Endothelial cell of umbilical vein (primary cell): Measurements from ENCODE around the gene ABCA1. TPM values are rescaled to one million over a fixed set of nuclear protein-coding genes. Genes with fewer than 3 reads are reported as not detected.

Experiments used
- BruUV-seq: library from RNA; stranded (reverse); fragments of 400-500 nt; replicated peaks from 2 replicates; lab custom pipeline; 2021; lab: Mats Ljungman, UMichigan
- CTCF ChIA-PET: fragments of 300-600, 350-600 bp; sonication (Branson Sonifier 250); formaldehyde crosslinking; loops from one replicate; lab custom pipeline; 2021; ENCODE audit warnings: antibody characterized with exemption, inconsistent platforms; lab: Charles Lee
- POLR2A ChIA-PET: fragments of 300-600, 350-600 bp; sonication (Branson Sonifier 250); formaldehyde crosslinking; loops from one replicate; lab custom pipeline; 2021; ENCODE audit warnings: antibody characterized with exemption, inconsistent platforms; lab: Charles Lee
- DNase-seq: peaks from one replicate; pipeline ENCODE4 v3.0.0-alpha.2; 2011; ENCODE audit warnings: low read depth, low spot score
- FAIRE-seq: peaks from 2 replicates; lab custom pipeline; 2011; peaks lifted over from hg19 to GRCh38; lab: Jason Lieb, UNC
- H2AFZ ChIP-seq: 2 replicates; pipeline ENCODE4 v1.6.0; 2012; ENCODE audit warnings: low read depth, low read length, control low read depth, inconsistent platforms
- H3K27ac ChIP-seq: 2 replicates; pipeline ENCODE4 v1.5.1; 2011; ENCODE audit warnings: low read depth, mild to moderate bottlenecking, control low read depth, low read length, moderate library complexity; ENCODE audit not compliant: insufficient read depth
- H3K27me3 ChIP-seq, 2 experiments: 2 replicates each; pipeline versions ENCODE4 v1.6.0 to v1.6.1; 2011; ENCODE audit warnings: low read length in 2 of 2, mixed read lengths in 1 of 2; ENCODE audit not compliant: control insufficient read depth in 2 of 2, insufficient read depth in 2 of 2
- H3K36me3 ChIP-seq, 2 experiments: 2 replicates in 1 of 2; 3 replicates in 1 of 2; pipeline ENCODE4 v1.5.1; 2011; ENCODE audit warnings: low read length in 2 of 2, mild to moderate bottlenecking in 1 of 2, moderate library complexity in 1 of 2; ENCODE audit not compliant: control insufficient read depth in 2 of 2, insufficient read depth in 2 of 2; ENCODE audit errors: extremely low read depth in 1 of 2
- H3K4me1 ChIP-seq: 3 replicates; pipeline ENCODE4 v1.5.1; 2011; ENCODE audit warnings: mild to moderate bottlenecking, low read length; ENCODE audit not compliant: control insufficient read depth, insufficient read depth; ENCODE audit errors: extremely low read depth
- H3K4me2 ChIP-seq: 2 replicates; pipeline ENCODE4 v1.6.1; 2011; ENCODE audit warnings: low read length, control low read depth, mixed read lengths; ENCODE audit not compliant: insufficient read depth
- H3K4me3 ChIP-seq, 3 experiments: fragments of 200-600 bp in 1 of 3; sonication (generic), shearing (Covaris generic) in 1 of 3; replicated peaks in 1 of 3; 2 replicates each; pipeline ENCODE4 v1.5.1; 2011 to 2016; ENCODE audit warnings: control low read depth in 3 of 3, low read length in 3 of 3, mild to moderate bottlenecking in 2 of 3, inconsistent platforms in 1 of 3, low read depth in 1 of 3, moderate library complexity in 1 of 3; ENCODE audit not compliant: insufficient read depth in 1 of 3
- H3K79me2 ChIP-seq: 2 replicates; pipeline ENCODE4 v1.6.0; 2012; ENCODE audit warnings: low read length, inconsistent platforms; ENCODE audit not compliant: control insufficient read depth, insufficient read depth
- H3K9ac ChIP-seq: replicated peaks from 2 replicates; pipeline ENCODE3; 2011; ENCODE audit warnings: low read length, control low read depth; ENCODE audit not compliant: insufficient read depth; ENCODE audit errors: extremely low read depth
- H3K9me1 ChIP-seq: replicated peaks from 3 replicates; pipeline ENCODE4 v1.6.0; 2011; ENCODE audit warnings: mild to moderate bottlenecking, low read length; ENCODE audit not compliant: control insufficient read depth, insufficient read depth; ENCODE audit errors: extremely low read depth
- H3K9me3 ChIP-seq: replicated peaks from 2 replicates; pipeline ENCODE4 v1.5.1; 2012; ENCODE audit warnings: low read length, inconsistent platforms; ENCODE audit not compliant: control insufficient read depth, insufficient read depth
- H4K20me1 ChIP-seq: replicated peaks from 2 replicates; pipeline ENCODE3; 2011; ENCODE audit warnings: mild to moderate bottlenecking, low read length; ENCODE audit not compliant: control insufficient read depth, insufficient read depth; ENCODE audit errors: extremely low read depth
- CTCF ChIP-seq, 2 donors: IDR thresholded peaks; 1 replicate in 1 of 2; 2 replicates in 1 of 2; pipeline ENCODE4 v1.5.1; 2011; ENCODE audit warnings: low read length in 2 of 2, mild to moderate bottlenecking in 2 of 2, moderate library complexity in 2 of 2, control low read depth in 1 of 2, inconsistent platforms in 1 of 2, low read depth in 1 of 2; ENCODE audit not compliant: insufficient read depth in 1 of 2; ENCODE audit errors: extremely low read depth in 1 of 2
- EZH2 ChIP-seq: IDR thresholded peaks from 2 replicates; pipeline ENCODE4 v1.6.1; 2012; ENCODE audit warnings: borderline replicate concordance, low read depth, mild to moderate bottlenecking, moderate library complexity, low read length, inconsistent platforms; ENCODE audit not compliant: severe bottlenecking
- FOS ChIP-seq: IDR thresholded peaks from 2 replicates; pipeline ENCODE4 v1.6.1; 2011; ENCODE audit warnings: mild to moderate bottlenecking, low read length, moderate library complexity, borderline replicate concordance; ENCODE audit not compliant: insufficient read depth
- GATA2 ChIP-seq: IDR thresholded peaks from 2 replicates; pipeline ENCODE4 v1.7.0; 2011; ENCODE audit warnings: low read depth, mild to moderate bottlenecking, moderate library complexity, mixed read lengths, low read length; ENCODE audit not compliant: insufficient read length, insufficient read depth
- JUN ChIP-seq: IDR thresholded peaks from 2 replicates; pipeline ENCODE4 v1.6.1; 2011; ENCODE audit warnings: borderline replicate concordance, low read depth; ENCODE audit not compliant: insufficient read length, insufficient read depth
- MYC ChIP-seq: IDR thresholded peaks from one replicate; pipeline ENCODE4 v1.6.1; 2011; ENCODE audit warnings: mild to moderate bottlenecking, low read depth, low read length
- POLR2A ChIP-seq: IDR thresholded peaks from 2 replicates; pipeline ENCODE4 v1.6.1; 2012; ENCODE audit warnings: low read depth, mild to moderate bottlenecking, control low read depth, low read length
- POLR2AphosphoS5 ChIP-seq: IDR thresholded peaks from 2 replicates; pipeline ENCODE4 v1.6.1; 2012; ENCODE audit warnings: low read depth, mild to moderate bottlenecking, control low read depth, low read length, moderate library complexity; ENCODE audit not compliant: insufficient read depth
- dilution Hi-C: fragments of 300-500 bp; cut with MboI; formaldehyde crosslinking; loops from one replicate; pipeline ENCODE4 v1.15.0; 2019; ENCODE audit warnings: low sequenced_read_pairs; ENCODE audit not compliant: extremely low pct_ligation_motif_present
- intact Hi-C: fragments of 100-400 bp; cut with micrococcal nuclease; formaldehyde crosslinking; loops from one replicate; pipeline ENCODE4 v1.10.0; 2022
- polyA plus RNA-seq, 4 experiments: library from polyadenylated mRNA; depleted of rRNA in 3 of 4; stranded (reverse) in 3 of 4; unstranded in 1 of 4; fragments of >200 nt; gene quantifications; 2 replicates each; pipeline versions ENCODE4 v1.2.1 to v1.2.3, GENCODE V29; 2011 to 2012; ENCODE audit warnings: missing spikeins in 1 of 4
- total RNA-seq: library from RNA; stranded (reverse); gene quantifications from 2 replicates; pipeline ENCODE4 v1.2.3, GENCODE V29; 2021
- TF ChIP-seq, protein P1 (sequence below): IDR thresholded peaks from 2 replicates; pipeline ENCODE4 v1.6.1; 2011; ENCODE audit not compliant: insufficient read depth, insufficient read length

ABCA1 gene
- total and polyA plus RNA-seq, 2 donors (not counting 3 experiments of a cell fraction or from before 2014, with no cell fraction given) = 2.4 to 9.8 TPM

- TF ChIP-seq JUN = no peak
- no peak for TF ChIP-seq EZH2
- TF ChIP-seq CTCF (IDR thresholded peaks at IDR 0.05; ENCODE audit: extremely low read depth in 1 of 2, insufficient read depth in 1 of 2, low read depth in 1 of 2, low read length in 2 of 2) = no peak
- no peak for TF ChIP-seq GATA2
- no peak for TF ChIP-seq FOS
- TF ChIP-seq POLR2AphosphoS5 = no peak
- TF ChIP-seq, protein P1, sequence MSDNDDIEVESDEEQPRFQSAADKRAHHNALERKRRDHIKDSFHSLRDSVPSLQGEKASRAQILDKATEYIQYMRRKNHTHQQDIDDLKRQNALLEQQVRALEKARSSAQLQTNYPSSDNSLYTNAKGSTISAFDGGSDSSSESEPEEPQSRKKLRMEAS = no peak
- TF ChIP-seq POLR2A = no peak
- no peak for TF ChIP-seq MYC
- CTCF ChIA-PET = interaction anchor here (0.9 to 1.0 kb wide), 2 partner anchors 11 to 28 kb away, joined by 3 read pairs; no protein-coding TSS in a partner anchor
- no TSS peak for BruUV-seq
- intact Hi-C loops = no loop called here
- Histone ChIP-seq H3K9ac (no peak overlapping the region), H3K27ac (no peak overlapping the region), H3K9me1 (no peaks in the 10 kb centered on the region), H3K27me3 (no peaks in the 10 kb centered on the region), H3K4me3 (no peak overlapping the region), H3K36me3 (no peaks in the 10 kb centered on the region), H3K4me2 (no peak overlapping the region), H3K9me3 (no peaks in the 10 kb centered on the region), H3K4me1 (peaks cover 31% of the 10 kb centered on the region), H4K20me1 (no peaks in the 10 kb centered on the region), H2AFZ (no peak overlapping the region), H3K79me2 (no peaks in the 10 kb centered on the region)
- POLR2A ChIA-PET = no interaction called here
- DNase-seq (no peak), FAIRE-seq (no peak)
- dilution Hi-C loops = no loop called here
Observed at GRCh38 chr9:104835161-104835560, 92.8 kb downstream of the ABCA1 start.
